Endodermal cell (in vitro differentiated cells): Measurements from ENCODE around the gene ERC1. TPM values are rescaled to one million over a fixed set of nuclear protein-coding genes. Genes with fewer than 3 reads are reported as not detected.
A peak's percentile ranks its signal among the peaks of the same experiment; 100 is the strongest.

Experiments
- DNase-seq: peaks from one replicate; pipeline ENCODE4 v3.0.0-alpha.2; 2017
- H3K27ac ChIP-seq: 2 replicates; pipeline ENCODE4 v1.5.1; 2013; ENCODE audit warnings: mild to moderate bottlenecking, low read depth, low read length, moderate library complexity
- H3K27me3 ChIP-seq: 2 replicates; pipeline ENCODE4 v1.6.1; 2013; ENCODE audit warnings: mild to moderate bottlenecking, low read length, moderate library complexity; ENCODE audit not compliant: insufficient read depth, control insufficient read depth, poor library complexity, severe bottlenecking
- H3K36me3 ChIP-seq: 2 replicates; pipeline ENCODE4 v1.7.0; 2013; ENCODE audit warnings: mild to moderate bottlenecking, low read length, moderate library complexity; ENCODE audit not compliant: control insufficient read depth, insufficient read depth
- H3K4me1 ChIP-seq: one replicate; pipeline ENCODE4 v1.7.0; 2013; ENCODE audit warnings: low read length; ENCODE audit not compliant: control insufficient read depth, insufficient read depth
- H3K4me3 ChIP-seq: 2 replicates; pipeline ENCODE4 v1.5.1; 2013; ENCODE audit warnings: mild to moderate bottlenecking, low read length, moderate library complexity
- H3K9ac ChIP-seq: 2 replicates; pipeline ENCODE4 v1.6.1; 2013; ENCODE audit warnings: mild to moderate bottlenecking, low read length, moderate library complexity; ENCODE audit not compliant: poor library complexity, severe bottlenecking; ENCODE audit errors: extremely low read depth
- H3K9me3 ChIP-seq: 2 replicates; pipeline ENCODE4 v1.6.1; 2013; ENCODE audit warnings: mild to moderate bottlenecking, low read length, moderate library complexity; ENCODE audit not compliant: control insufficient read depth
- H3K27ac Mint-ChIP-seq: 2 replicates; pipeline ENCODE4 v1.8.0; 2020; ENCODE audit warnings: mixed read lengths
- H3K27me3 Mint-ChIP-seq: 2 replicates; pipeline ENCODE4 v1.8.0; 2021; ENCODE audit warnings: mild to moderate bottlenecking, mixed read lengths; ENCODE audit not compliant: insufficient read depth
- H3K36me3 Mint-ChIP-seq: 2 replicates; pipeline ENCODE4 v1.8.0; 2020; ENCODE audit warnings: low read depth, mixed read lengths
- H3K4me1 Mint-ChIP-seq: 2 replicates; pipeline ENCODE4 v1.8.0; 2020; ENCODE audit warnings: mixed read lengths
- H3K4me3 Mint-ChIP-seq: 2 replicates; pipeline ENCODE4 v1.8.0; 2020; ENCODE audit warnings: mild to moderate bottlenecking, moderate library complexity, mixed read lengths
- H3K9me3 Mint-ChIP-seq: 2 replicates; pipeline ENCODE4 v1.8.0; 2020; ENCODE audit warnings: mild to moderate bottlenecking, mixed read lengths
- WGBS, 2 experiments: methylation state at CpG; one replicate each; pipeline versions ENCODE4 v1.1.5 to v1.1.7; 2013; ENCODE audit warnings: missing lambda C conversion rate in 2 of 2, mixed read lengths in 1 of 2; ENCODE audit not compliant: insufficient coverage in 1 of 2, insufficient read length in 1 of 2; 5-methylcytosine and 5-hydroxymethylcytosine counted together
- total RNA-seq, 2 donors: library from RNA; stranded (reverse); fragmentation: NEBNext Ultra II Directional in 1 of 2; extraction: Animal tissue kit (Norgen Biotek cat#: 25700) in 1 of 2; gene quantifications; 2 replicates in 1 of 2; 3 replicates in 1 of 2; pipeline ENCODE4 v1.2.1, GENCODE V29; 2021
- TF ChIP-seq, protein P1 (sequence below): fragments of 200-600 bp; sonication (generic); conservative IDR thresholded peaks from 2 replicates; pipeline ENCODE4 v1.5.0; 2021; ENCODE audit warnings: antibody characterized with exemption, mild to moderate bottlenecking

Gene ERC1
- total RNA-seq, 2 donors from 2014 or later, result 60.6 to 159 TPM

DNA sequence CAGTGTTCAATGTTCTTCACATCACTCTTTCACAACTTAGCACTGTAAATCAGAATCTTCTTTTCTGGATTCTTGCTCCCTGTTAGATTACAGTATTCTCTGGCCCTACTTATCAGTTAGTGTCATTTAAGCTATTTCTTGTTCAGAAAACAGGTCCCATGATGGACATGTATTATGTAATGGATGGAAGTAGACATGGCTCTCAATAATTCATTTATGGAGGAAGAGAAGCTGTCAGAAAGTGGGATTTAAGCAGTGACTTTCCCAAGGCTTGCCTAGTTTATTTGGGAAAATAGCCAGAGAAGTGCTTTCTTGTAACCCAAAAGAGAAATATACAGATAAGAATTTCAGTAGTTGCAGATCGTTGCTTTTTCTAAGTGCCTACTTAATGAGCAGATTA lies 1.6 kb downstream of the ERC1 start:
- H3K27ac ChIP-seq, result no peak overlapping the region
- 89% methylated on average over 1 of the region's 1 CpG; no CpG with 5 or more reads in 1 of the 2 experiments for WGBS, 2 experiments
- no peaks in the 10 kb centered on the region for H3K36me3 Mint-ChIP-seq

DNA sequence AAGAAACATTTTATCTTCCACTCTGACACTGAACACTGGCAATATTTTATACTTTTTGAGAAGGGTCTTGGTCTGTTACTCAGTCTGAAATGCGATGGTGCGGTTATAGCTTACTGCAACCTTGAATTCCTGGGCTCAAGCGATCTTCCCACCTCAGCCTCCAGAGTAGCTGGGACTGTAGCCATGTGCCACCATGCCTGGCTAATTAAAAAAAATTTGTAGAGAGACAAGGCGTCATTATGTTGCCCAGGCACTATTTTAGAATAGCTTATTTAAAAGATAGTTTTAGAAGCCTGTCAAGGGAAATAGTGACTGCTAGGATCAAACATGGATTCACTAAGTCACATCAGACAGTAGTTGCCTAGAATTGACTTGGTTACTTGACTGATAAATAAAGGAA lies 5.9 kb downstream of the ERC1 start:
- Mint-ChIP-seq H3K4me3 (no peak overlapping the region), H3K9me3 (no peaks in the 10 kb centered on the region), H3K27ac (no peak overlapping the region), H3K27me3 (no peaks in the 10 kb centered on the region), H3K4me1 (peaks cover 12% of the 10 kb centered on the region), H3K36me3 (peaks cover 12% of the 10 kb centered on the region)
- TF ChIP-seq, protein P1, sequence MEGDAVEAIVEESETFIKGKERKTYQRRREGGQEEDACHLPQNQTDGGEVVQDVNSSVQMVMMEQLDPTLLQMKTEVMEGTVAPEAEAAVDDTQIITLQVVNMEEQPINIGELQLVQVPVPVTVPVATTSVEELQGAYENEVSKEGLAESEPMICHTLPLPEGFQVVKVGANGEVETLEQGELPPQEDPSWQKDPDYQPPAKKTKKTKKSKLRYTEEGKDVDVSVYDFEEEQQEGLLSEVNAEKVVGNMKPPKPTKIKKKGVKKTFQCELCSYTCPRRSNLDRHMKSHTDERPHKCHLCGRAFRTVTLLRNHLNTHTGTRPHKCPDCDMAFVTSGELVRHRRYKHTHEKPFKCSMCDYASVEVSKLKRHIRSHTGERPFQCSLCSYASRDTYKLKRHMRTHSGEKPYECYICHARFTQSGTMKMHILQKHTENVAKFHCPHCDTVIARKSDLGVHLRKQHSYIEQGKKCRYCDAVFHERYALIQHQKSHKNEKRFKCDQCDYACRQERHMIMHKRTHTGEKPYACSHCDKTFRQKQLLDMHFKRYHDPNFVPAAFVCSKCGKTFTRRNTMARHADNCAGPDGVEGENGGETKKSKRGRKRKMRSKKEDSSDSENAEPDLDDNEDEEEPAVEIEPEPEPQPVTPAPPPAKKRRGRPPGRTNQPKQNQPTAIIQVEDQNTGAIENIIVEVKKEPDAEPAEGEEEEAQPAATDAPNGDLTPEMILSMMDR, result no peak
- H3K4me3 ChIP-seq, result no peak overlapping the region
- peaks cover 3% of the 10 kb centered on the region for H3K4me1 ChIP-seq
- no peak overlapping the region for H3K27ac ChIP-seq
- no peaks in the 10 kb centered on the region for H3K9me3 ChIP-seq
- peaks cover 6% of the 10 kb centered on the region for H3K36me3 ChIP-seq
- no peak for DNase-seq
- no peak overlapping the region for H3K9ac ChIP-seq
- WGBS, 2 experiments, result 87 to 94% methylated on average over 4 of the region's 4 CpGs
- H3K27me3 ChIP-seq, result no peaks in the 10 kb centered on the region

More for the DNA sequence above, 1.6 kb downstream of the ERC1 start:
- TF ChIP-seq, protein P1, result no peak
- H3K4me1 Mint-ChIP-seq, result peaks cover 27% of the 10 kb centered on the region
- Histone ChIP-seq H3K4me1 (peaks cover 3% of the 10 kb centered on the region), H3K4me3 (peak overlapping the region; percentile 91), H3K9me3 (no peaks in the 10 kb centered on the region), H3K36me3 (no peaks in the 10 kb centered on the region), H3K9ac (peak overlapping the region; percentile 79), H3K27me3 (no peaks in the 10 kb centered on the region)
- DNase-seq, result no peak
- H3K27me3 Mint-ChIP-seq, result no peaks in the 10 kb centered on the region
- H3K9me3 Mint-ChIP-seq, result no peaks in the 10 kb centered on the region
- H3K4me3 Mint-ChIP-seq, result peak overlapping the region; percentile 76
- H3K27ac Mint-ChIP-seq, result no peak overlapping the region

DNA sequence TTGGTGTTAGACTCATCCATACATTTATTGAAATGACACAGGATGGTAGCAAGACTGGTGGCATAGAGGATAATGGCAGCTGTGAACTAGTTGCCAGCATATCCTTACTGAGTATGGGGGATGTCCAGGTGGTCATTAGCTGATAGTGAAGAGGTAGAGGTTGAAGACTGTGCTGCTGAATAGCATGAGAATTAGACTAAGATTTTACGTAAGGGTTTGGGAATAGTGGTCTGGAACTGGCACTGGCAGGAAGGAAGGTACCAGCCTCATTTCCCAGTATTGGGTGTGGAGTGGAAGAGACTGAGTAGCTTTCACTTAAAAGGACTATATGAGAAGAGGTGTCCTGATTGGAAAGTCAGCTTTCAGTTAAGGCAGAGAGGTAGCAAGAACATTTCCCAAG lies 6.5 kb downstream of the ERC1 start:
- WGBS, 2 experiments, result 94 to 100% methylated on average over 1 of the region's 1 CpG
- Mint-ChIP-seq H3K4me1 (peaks cover 6% of the 10 kb centered on the region), H3K4me3 (no peak overlapping the region), H3K9me3 (no peaks in the 10 kb centered on the region), H3K36me3 (peaks cover 15% of the 10 kb centered on the region), H3K27me3 (no peaks in the 10 kb centered on the region), H3K27ac (no peak overlapping the region)
- Histone ChIP-seq H3K9me3 (no peaks in the 10 kb centered on the region), H3K36me3 (peaks cover 6% of the 10 kb centered on the region), H3K4me3 (no peak overlapping the region), H3K27me3 (no peaks in the 10 kb centered on the region), H3K4me1 (peaks cover 2% of the 10 kb centered on the region), H3K27ac (no peak overlapping the region), H3K9ac (no peak overlapping the region)
- TF ChIP-seq, protein P1, result no peak
- no peak for DNase-seq
